ENCODE results near the gene SPRING1.

- TF ChIP-seq CTCF (IDR thresholded peaks at IDR 0.05; ENCODE audit: insufficient read depth, low read length, poor library complexity, severe bottlenecking) (no peak), EZH2phosphoT487 (conservative IDR thresholded peaks at IDR 0.05; ENCODE audit: low read length) (no peak)
Measured at GRCh38 chr12:116766285-116766684, 28.4 kb upstream of the SPRING1 start.
